GM12878 (cell line): Measurements from ENCODE around the gene ANKRD44. TPM values are rescaled to one million over a fixed set of nuclear protein-coding genes. Genes with fewer than 3 reads are reported as not detected.

Source experiments
- ATAC-seq: fragments of 200-7000 bp; cut with Tn5 transposase; 3 replicates; pipeline ENCODE4 v1.9.1; 2020; ENCODE audit warnings: mild to moderate bottlenecking, moderate library complexity
- BruUV-seq: library from RNA; stranded (reverse); fragments of 400-500 nt; replicated peaks from 2 replicates; lab custom pipeline; 2021; lab: Mats Ljungman, UMichigan
- CTCF ChIA-PET: fragments of 300-600 bp; sonication (Branson Sonifier 250); formaldehyde crosslinking; extraction: SDS; loops from one replicate; lab custom pipeline; 2021; ENCODE audit warnings: inconsistent platforms; lab: Yijun Ruan, JAX
- POLR2A ChIA-PET: fragments of 350-600 bp; formaldehyde crosslinking; extraction: SDS; loops from one replicate; lab custom pipeline; 2021; ENCODE audit warnings: inconsistent platforms; lab: Charles Lee
- RAD21 ChIA-PET: fragments of 300-600 bp; sonication (Branson Sonifier 250); formaldehyde crosslinking; loops from one replicate; lab custom pipeline; 2023; ENCODE audit warnings: antibody characterized with exemption; ENCODE audit not compliant: unreplicated experiment; lab: Charles Lee
- SMC1A ChIA-PET: fragments of 300-600 bp; sonication (Branson Sonifier 250); formaldehyde crosslinking; loops from one replicate; lab custom pipeline; 2023; ENCODE audit not compliant: unreplicated experiment, uncharacterized antibody; lab: Charles Lee
- DNase-seq: peaks from one replicate; pipeline ENCODE4 v3.0.0-alpha.2; 2011; ENCODE audit warnings: low read depth, low spot score
- FAIRE-seq: peaks from 3 replicates; lab custom pipeline; 2011; peaks lifted over from hg19 to GRCh38; lab: Jason Lieb, UNC
- H2AFZ ChIP-seq: 2 replicates; pipeline ENCODE4 v1.6.0; 2011; ENCODE audit warnings: low read depth, low read length, control low read depth; ENCODE audit not compliant: control insufficient read depth
- H3K27ac ChIP-seq: 2 replicates; pipeline ENCODE4 v1.5.1; 2011; ENCODE audit warnings: control low read depth; ENCODE audit not compliant: control insufficient read depth, insufficient read depth
- H3K27me3 ChIP-seq, 2 experiments: replicated peaks in 1 of 2; 2 replicates each; pipeline versions ENCODE4 v1.6.0 to v1.6.1; 2011; ENCODE audit warnings: low read length in 1 of 2; ENCODE audit not compliant: control insufficient read depth in 2 of 2, insufficient read depth in 2 of 2
- H3K36me3 ChIP-seq, 2 experiments: 2 replicates each; pipeline ENCODE4 v1.5.1; 2011; ENCODE audit warnings: low read length in 1 of 2; ENCODE audit not compliant: control insufficient read depth in 2 of 2, insufficient read depth in 2 of 2
- H3K4me1 ChIP-seq: 2 replicates; pipeline ENCODE4 v1.6.1; 2011; ENCODE audit warnings: mild to moderate bottlenecking, low read length, moderate library complexity, mixed read lengths; ENCODE audit not compliant: control insufficient read depth, insufficient read depth
- H3K4me2 ChIP-seq: 2 replicates; pipeline ENCODE4 v1.6.0; 2011; ENCODE audit warnings: control low read depth; ENCODE audit not compliant: control insufficient read depth, insufficient read depth
- H3K4me3 ChIP-seq: fragments of 200-600 bp; sonication (generic); 2 replicates; pipeline ENCODE4 v1.5.1; 2016
- H3K79me2 ChIP-seq: 2 replicates; pipeline ENCODE4 v1.6.0; 2011; ENCODE audit warnings: low read length; ENCODE audit not compliant: control insufficient read depth, insufficient read depth
- H3K9ac ChIP-seq: 2 replicates; pipeline ENCODE4 v1.8.0; 2011; ENCODE audit warnings: low read length, control low read depth, mixed read lengths; ENCODE audit not compliant: control insufficient read depth, insufficient read depth
- H3K9me3 ChIP-seq: replicated peaks from 3 replicates; pipeline ENCODE4 v1.5.1; 2011; ENCODE audit warnings: mild to moderate bottlenecking, low read length; ENCODE audit not compliant: control insufficient read depth, insufficient read depth
- H4K20me1 ChIP-seq: 2 replicates; pipeline ENCODE4 v1.6.0; 2011; ENCODE audit not compliant: control insufficient read depth, insufficient read depth
- BACH1 ChIP-seq: fragments of 450-650 bp; IDR thresholded peaks from 2 replicates; pipeline ENCODE4 v1.6.1; 2017; ENCODE audit warnings: mild to moderate bottlenecking, borderline replicate concordance
- CHD2 ChIP-seq: IDR thresholded peaks from 2 replicates; pipeline ENCODE4 v1.6.1; 2011; ENCODE audit warnings: low read depth, low read length, improper control_type of control experiment, borderline replicate concordance
- EGR1 ChIP-seq, 2 experiments: IDR thresholded peaks; 1 replicate in 1 of 2; 2 replicates in 1 of 2; pipeline ENCODE4 v1.6.1; 2011 to 2012; ENCODE audit warnings: low read depth in 2 of 2, low read length in 2 of 2, borderline replicate concordance in 1 of 2, mild to moderate bottlenecking in 1 of 2, moderate library complexity in 1 of 2
- GATAD2B ChIP-seq: fragments of 450-650 bp; conservative IDR thresholded peaks from 2 replicates; pipeline ENCODE4 v1.6.1; 2017; ENCODE audit warnings: low read depth, mild to moderate bottlenecking, moderate library complexity
- HDAC6 ChIP-seq: fragments of 200-600 bp; sonication (generic); IDR thresholded peaks from one replicate; pipeline ENCODE4 v1.8.0; 2017; ENCODE audit warnings: antibody characterized with exemption; ENCODE audit not compliant: unreplicated experiment
- KDM1A ChIP-seq: fragments of 200-600 bp; sonication (generic); IDR thresholded peaks from 2 replicates; pipeline ENCODE4 v1.6.1; 2016; ENCODE audit warnings: borderline replicate concordance
- KLF5 ChIP-seq: fragments of 450-650 bp; IDR thresholded peaks from 2 replicates; pipeline ENCODE4 v1.6.1; 2014; ENCODE audit warnings: mild to moderate bottlenecking; ENCODE audit not compliant: partially characterized antibody
- MEF2B ChIP-seq: fragments of 450-650 bp; IDR thresholded peaks from 2 replicates; pipeline ENCODE4 v1.6.1; 2018; ENCODE audit warnings: mild to moderate bottlenecking, moderate library complexity; ENCODE audit not compliant: partially characterized antibody, poor library complexity, severe bottlenecking
- NBN ChIP-seq: fragments of 450-650 bp; IDR thresholded peaks from 2 replicates; pipeline ENCODE4 v1.6.1; 2016
- NR2C1 ChIP-seq: fragments of 450-650 bp; IDR thresholded peaks from 2 replicates; pipeline ENCODE4 v1.6.1; 2017; ENCODE audit warnings: antibody characterized with exemption, mild to moderate bottlenecking, moderate library complexity
- NRF1 ChIP-seq: conservative IDR thresholded peaks from 2 replicates; pipeline ENCODE4 v1.6.1; 2011; ENCODE audit warnings: mild to moderate bottlenecking, low read depth, low read length, improper control_type of control experiment
- POU2F2 ChIP-seq: IDR thresholded peaks from 3 replicates; pipeline ENCODE4 v1.6.1; 2011; ENCODE audit warnings: low read depth, mild to moderate bottlenecking, low read length, borderline replicate concordance
- RELA ChIP-seq: fragments of 450-650 bp; IDR thresholded peaks from 2 replicates; pipeline ENCODE4 v1.8.0; 2014; ENCODE audit warnings: borderline replicate concordance; ENCODE audit not compliant: partially characterized antibody
- SP1 ChIP-seq: IDR thresholded peaks from one replicate; pipeline ENCODE4 v1.6.1; 2011; ENCODE audit warnings: low read depth, low read length
- TAF1 ChIP-seq: IDR thresholded peaks from 2 replicates; pipeline ENCODE4 v1.6.1; 2011; ENCODE audit warnings: mild to moderate bottlenecking, low read depth, low read length, borderline replicate concordance
- YBX1 ChIP-seq: fragments of 450-650 bp; IDR thresholded peaks from 2 replicates; pipeline ENCODE4 v1.6.1; 2016; ENCODE audit warnings: antibody characterized with exemption
- WGBS: methylation state at CpG from one replicate; pipeline ENCODE4 v1.1.6; 2016; ENCODE audit warnings: low lambda C conversion rate; ENCODE audit not compliant: insufficient replicate concordance, insufficient coverage; ENCODE audit errors: missing lambda C conversion rate; 5-methylcytosine and 5-hydroxymethylcytosine counted together
- in situ Hi-C: fragments of 300-500 bp; cut with MboI; formaldehyde crosslinking; loops from 9 replicates; pipeline ENCODE4 v1.14.3; 2018; ENCODE audit warnings: mixed read lengths
- intact Hi-C: fragments of 100-400 bp; cut with micrococcal nuclease; formaldehyde crosslinking; loops from one replicate; pipeline ENCODE4 v1.14.2; 2022; ENCODE audit not compliant: unreplicated experiment
- polyA plus RNA-seq, 11 experiments: library from polyadenylated mRNA; depleted of rRNA in 4 of 11; unstranded in 6 of 11; stranded (reverse) in 5 of 11; fragments of >200 nt; fragmentation: Nextera tagmentation in 4 of 11; fragmentation: Illumina TruSeq in 1 of 11; extraction: Ambion mirVana in 4 of 11; extraction: Trizol in 1 of 11; gene quantifications; 1 replicate in 1 of 11; 2 replicates in 10 of 11; pipeline versions ENCODE4 v1.2.1 to v1.2.3, GENCODE V29; 2011 to 2016; ENCODE audit warnings: inconsistent platforms in 2 of 11, missing spikeins in 2 of 11, low read depth in 1 of 11
- total RNA-seq, 4 experiments: library from RNA; depleted of rRNA in 3 of 4; stranded (reverse); fragments of >200 nt in 3 of 4; fragmentation: Illumina TruSeq in 1 of 4; extraction: Trizol in 1 of 4; gene quantifications; 2 replicates each; pipeline versions ENCODE4 v1.2.1 to v1.2.3, GENCODE V29; 2013 to 2021
- TF ChIP-seq, protein P1 (sequence below): fragments of 450-650 bp; conservative IDR thresholded peaks from 2 replicates; pipeline ENCODE4 v1.6.1; 2017; ENCODE audit warnings: mild to moderate bottlenecking, moderate library complexity

Gene ANKRD44
- total and polyA plus RNA-seq, 10 of the 15 experiments (the other 5 are each of a cell fraction or from before 2014, with no cell fraction given): 19.1 to 99.1 (median 59.6) TPM

DNA sequence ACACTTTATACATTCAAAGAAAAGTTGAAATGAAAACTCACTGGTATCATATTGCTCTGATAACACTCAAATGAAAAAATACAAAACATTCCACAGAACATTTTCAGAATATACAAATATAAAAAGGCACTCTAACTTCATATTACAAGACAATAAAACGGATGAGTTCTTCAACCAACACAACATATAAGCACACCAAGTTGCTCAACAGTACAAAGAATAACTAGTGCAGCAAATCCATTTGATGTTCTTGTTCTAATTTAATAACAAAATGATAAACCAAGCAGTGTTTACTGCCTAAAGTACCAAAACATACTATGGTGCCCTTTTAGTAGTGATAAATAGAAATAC is 323.3 kb downstream of the ANKRD44 start (continued):
- TF ChIP-seq BACH1: no peak
- no peak for TF ChIP-seq NRF1
- no peak for TF ChIP-seq RELA
- no peak for TF ChIP-seq CHD2
- no peak for TF ChIP-seq NR2C1
- TF ChIP-seq, all 136 proteins: peak for 0

DNA sequence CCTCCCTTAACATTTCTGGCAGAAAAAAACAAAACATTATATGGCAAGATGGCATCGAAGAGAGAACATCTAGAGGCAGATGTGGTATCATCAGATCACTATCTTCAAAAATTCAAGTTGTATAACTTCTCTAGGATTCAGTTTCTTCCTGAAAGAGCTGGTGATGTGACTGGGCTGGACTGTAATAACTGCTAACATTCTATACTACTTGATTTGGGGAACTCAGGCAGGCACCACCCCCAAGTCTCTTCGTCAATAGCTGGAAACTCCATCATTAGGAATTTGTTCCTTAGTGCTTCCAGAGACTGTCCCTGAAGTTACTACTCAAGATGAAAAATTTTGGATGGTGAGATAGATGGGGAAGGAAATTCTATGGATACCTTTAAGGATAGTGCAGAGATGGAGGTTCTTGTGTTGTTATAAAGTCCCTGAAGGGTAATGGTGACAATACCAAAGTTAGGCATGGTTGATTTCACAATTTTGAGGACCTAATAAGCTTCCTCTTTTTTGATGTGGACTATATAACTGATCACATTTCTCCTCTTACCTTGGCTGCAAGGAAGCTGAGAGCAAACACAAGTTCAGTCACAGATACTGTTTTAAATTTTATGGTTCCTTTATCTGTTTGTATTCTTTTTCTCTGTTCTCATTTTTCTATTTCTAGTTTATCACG is 324.9 kb downstream of the ANKRD44 start:
- Histone ChIP-seq H3K4me3 (no peak overlapping the region), H3K36me3 (0 out of 4 replicates have a peak, but pooled peaks cover 0 to 3% of the 10 kb centered on the region in 2 experiments), H4K20me1 (no peaks in the 10 kb centered on the region), H3K27ac (no peak overlapping the region), H3K9ac (no peak overlapping the region), H3K4me2 (no peak overlapping the region), H3K27me3 (no peaks in the 10 kb centered on the region), H2AFZ (no peak overlapping the region), H3K79me2 (no peaks in the 10 kb centered on the region), H3K9me3 (no peaks in the 10 kb centered on the region), H3K4me1 (no peaks in the 10 kb centered on the region)
- ChIA-PET RAD21 (interaction anchor here (0.8 to 0.9 kb wide), 2 partner anchors 54 to 234 kb away, joined by 3 read pairs; no protein-coding TSS in a partner anchor), POLR2A (interaction anchor here (0.6 kb wide), 1 partner anchor 11 kb away, joined by 3 read pairs; no protein-coding TSS in a partner anchor), SMC1A (interaction anchor here (1.3 kb wide), 1 partner anchor 43 kb away, joined by 4 read pairs; no protein-coding TSS in a partner anchor), CTCF (no interaction called here)
- WGBS: 92% methylated on average over 3 of the region's 3 CpGs
- FAIRE-seq (no peak), DNase-seq (no peak), ATAC-seq (no peak)
- in situ Hi-C loops: no loop called here
- BruUV-seq: no TSS peak
- no peak for TF ChIP-seq YBX1
- no peak for TF ChIP-seq MEF2B
- no peak for TF ChIP-seq NBN
- TF ChIP-seq POU2F2: no peak
- no peak for TF ChIP-seq TAF1
- TF ChIP-seq, protein P1, sequence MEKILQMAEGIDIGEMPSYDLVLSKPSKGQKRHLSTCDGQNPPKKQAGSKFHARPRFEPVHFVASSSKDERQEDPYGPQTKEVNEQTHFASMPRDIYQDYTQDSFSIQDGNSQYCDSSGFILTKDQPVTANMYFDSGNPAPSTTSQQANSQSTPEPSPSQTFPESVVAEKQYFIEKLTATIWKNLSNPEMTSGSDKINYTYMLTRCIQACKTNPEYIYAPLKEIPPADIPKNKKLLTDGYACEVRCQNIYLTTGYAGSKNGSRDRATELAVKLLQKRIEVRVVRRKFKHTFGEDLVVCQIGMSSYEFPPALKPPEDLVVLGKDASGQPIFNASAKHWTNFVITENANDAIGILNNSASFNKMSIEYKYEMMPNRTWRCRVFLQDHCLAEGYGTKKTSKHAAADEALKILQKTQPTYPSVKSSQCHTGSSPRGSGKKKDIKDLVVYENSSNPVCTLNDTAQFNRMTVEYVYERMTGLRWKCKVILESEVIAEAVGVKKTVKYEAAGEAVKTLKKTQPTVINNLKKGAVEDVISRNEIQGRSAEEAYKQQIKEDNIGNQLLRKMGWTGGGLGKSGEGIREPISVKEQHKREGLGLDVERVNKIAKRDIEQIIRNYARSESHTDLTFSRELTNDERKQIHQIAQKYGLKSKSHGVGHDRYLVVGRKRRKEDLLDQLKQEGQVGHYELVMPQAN: no peak
- TF ChIP-seq SP1: no peak
- no peak for TF ChIP-seq KLF5
- TF ChIP-seq KDM1A: no peak
- no peak for TF ChIP-seq HDAC6
- TF ChIP-seq GATAD2B: no peak
- TF ChIP-seq EGR1 (IDR thresholded peaks at IDR 0.05; ENCODE audit: borderline replicate concordance in 1 of 2, low read depth in 2 of 2, low read length in 2 of 2): no peak
- intact Hi-C loops: no loop called here
